ENCODE measurements around the gene ARL3.
A peak's percentile ranks its signal among the peaks of the same experiment; 100 is the strongest.
"Not testable (repeated sequence)": the region's sequence is repeated elsewhere in the genome, so short reads cannot be mapped to it uniquely, and the experiment has no call there.

The ARL3 gene

DNA sequence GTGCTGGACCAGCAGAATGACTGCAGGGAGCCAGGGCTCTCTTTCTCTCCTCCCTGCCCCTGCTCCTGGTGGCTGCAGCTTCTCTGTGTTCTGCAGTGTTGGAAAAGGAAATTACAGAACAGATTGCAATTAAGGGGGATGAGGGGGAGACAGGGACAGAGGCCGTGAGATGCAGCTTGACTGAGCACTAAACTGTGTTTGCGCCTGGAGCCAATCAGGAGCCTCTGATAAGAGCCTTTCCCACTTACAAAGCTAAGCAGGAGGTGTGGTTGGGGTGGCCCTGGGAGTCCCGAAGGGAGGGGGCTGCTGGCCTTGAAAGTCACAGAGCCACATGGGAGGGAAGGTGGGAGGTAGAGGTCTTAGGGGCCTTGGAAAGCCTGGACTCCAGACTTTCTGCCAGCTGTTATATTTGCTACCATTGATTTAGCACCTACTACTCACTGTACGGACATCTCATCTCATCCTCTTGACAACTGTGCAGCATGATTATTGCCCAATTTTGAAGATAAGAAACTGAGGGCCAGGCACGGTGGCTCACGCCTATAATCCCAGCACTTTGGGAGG lies 43.2 kb downstream of the ARL3 start:
- DNase-seq, result no peak

DNA sequence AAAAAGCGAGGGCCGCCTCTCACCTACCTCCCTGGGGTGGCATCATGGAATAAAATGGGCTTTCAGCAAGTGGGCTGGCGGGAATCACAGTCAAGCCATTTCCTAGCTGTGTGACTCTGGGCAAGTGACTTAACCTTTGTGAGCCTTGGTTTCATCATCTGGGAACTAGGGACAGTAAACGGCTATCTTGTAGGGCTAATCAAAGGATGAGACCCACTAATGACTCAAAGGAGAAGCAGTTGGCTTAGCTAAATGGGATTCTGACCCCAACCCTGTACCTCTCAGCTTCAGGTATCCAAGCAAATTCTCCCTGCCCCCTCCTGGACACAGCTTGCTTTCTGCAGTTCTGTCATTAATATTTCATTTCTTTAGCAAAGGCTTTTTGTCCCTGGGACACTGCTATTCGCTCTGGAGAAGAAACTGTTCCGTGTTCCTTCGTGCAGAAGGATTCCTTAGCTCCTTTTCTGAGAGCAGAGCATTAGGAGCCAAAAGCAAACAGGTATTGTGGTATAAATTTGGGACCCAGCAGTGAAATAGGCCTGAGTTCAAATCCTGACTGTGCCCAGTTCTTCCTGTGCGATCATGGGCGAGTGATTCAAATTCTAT lies 44.0 kb downstream of the ARL3 start:
- no peak for DNase-seq

DNA sequence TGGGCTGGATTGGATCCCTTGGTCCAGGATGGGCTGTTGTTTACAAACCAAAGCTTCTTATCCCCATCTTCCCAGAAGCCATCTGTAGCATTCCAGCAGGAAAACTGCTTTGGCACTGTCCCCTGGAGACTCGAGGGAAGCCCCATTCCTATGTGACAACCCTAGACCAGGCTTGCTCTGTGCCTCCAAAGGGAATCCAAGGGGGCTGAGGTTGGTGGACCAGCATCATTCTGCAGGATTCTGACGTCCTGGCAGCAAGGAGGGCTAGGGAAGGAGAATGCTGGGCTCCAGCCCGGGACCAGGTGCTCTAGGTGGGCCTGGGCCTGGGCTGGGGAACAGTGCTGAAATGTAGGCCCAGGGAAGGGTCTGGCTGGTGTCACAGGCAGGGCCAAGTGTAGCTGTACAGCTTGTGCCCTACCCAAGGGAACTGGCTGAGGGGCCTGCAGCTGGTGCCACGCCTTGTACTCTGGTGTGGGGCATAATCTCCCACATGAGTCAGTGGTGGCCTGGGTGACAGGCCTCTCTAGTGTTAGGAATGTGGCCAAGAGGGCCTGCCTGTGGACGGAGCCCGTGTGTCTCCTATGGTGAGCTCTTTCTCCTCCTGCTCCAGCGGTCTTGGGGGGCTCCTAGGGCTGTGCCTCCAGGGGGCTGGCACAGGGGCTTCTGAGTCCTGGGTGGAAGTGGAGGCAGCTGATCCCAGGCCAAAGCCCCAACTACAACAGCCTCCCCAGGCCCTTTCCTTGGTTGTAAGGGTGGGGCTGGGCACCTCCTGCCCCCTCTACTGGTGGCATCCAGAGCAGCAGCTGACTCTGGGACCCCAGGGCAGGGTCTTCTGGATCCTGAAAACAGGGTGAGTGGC lies 44.8 kb downstream of the ARL3 start:
- DNase-seq, result no peak

DNA sequence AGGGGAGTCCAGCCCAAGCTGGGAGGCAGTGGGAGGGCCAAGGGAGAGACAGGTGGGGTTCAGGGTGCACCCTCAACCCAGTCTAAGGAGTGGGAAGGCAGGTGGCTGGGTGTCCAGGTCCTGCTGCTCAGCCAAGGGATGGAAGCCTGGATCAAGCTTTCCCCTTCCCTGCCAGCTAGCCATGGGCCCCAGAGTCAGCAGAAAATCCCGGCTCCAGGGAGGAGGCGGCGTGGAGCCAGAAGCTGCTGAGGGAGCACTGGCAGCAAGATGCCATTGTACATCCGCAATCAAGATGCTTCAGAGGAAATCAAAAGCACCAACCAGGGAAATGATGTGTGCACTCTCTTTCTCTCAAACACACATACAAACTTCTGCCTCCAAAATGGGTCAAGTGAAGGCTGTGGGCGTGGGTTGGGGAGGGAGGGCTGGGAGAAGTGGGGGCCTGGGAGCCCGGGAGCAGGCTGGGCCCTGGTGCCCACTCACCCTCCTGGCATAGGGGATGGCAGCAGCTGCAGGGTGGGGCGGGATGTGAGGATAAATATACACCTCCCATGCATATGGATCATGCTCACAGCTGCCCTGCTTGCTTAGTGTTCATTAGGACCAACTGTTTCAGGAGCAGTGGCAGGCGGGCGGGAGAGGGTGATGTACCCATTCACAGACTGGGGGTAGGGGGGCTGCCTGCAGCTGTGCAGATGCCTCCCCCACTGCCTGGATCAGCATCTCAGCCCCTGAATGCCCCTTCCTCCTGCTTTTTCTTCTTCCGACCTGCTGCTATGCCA lies 45.7 kb downstream of the ARL3 start:
- no peak for DNase-seq

DNA sequence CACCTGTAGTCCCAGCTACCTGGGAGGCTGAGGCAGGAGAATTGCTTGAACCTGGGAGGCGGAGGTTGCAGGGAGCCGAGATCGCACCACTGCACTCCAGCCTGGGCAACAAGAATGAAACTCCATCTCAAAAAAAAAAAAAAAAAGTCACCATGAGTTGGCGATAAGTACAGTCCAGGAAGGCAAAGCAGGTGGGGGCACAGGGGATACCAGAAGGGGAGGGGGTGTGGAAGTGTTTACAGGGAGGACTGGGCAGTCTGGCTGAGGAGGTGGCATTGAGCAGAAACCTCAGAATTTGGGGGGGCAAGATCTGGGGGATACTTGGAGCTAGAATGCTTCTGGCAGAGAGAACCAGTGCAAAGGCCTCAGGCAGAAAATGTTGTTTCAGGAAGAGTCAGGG lies 46.8 kb downstream of the ARL3 start:
- not testable (repeated sequence) for DNase-seq

DNA sequence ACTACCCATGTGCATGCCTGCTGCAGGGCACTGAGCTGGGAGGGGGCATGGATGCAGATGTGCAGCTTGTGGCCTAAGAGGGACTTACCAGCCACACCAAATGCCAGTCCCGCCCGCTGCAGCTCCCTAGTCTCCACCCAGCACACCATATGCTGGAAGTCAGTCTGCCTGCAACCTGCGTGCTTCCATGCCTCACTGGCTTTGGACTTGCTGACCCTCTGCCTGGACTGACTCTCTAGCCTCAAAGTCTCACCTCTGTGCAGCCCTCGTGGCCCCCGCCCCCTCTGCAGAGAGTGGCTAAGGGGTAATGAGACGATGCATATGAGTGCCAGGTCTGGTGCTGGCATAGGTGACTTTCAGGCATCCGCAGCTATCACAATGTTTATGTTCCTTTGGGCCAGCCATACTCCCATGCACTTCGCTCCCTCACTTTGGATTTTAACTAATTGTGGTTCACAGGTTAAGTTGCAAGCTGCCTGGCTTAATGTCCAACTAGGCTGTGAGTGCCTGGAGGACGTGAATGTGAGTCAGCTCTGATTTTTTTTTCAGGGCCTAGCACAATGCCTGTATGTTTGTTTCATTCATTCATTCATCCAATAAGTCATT lies 48.2 kb downstream of the ARL3 start:
- DNase-seq, result no peak

DNA sequence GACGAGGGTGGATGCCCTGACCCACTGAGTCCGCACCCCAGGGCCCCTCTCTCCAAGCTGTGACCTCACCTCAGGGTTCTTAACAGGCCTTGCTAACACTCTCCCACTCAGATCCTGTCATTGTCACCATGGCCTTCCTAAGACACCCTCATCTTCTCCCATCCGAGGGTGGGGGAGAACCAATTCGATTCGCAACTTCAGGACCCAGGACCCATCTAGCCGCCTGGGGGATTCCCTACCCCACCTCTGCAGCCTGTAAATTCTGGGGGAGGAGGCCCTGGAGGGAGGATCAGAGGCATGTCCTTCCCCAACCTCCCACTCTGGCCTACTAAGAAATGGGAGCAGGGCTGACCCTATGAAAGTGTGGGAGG lies 52.6 kb downstream of the ARL3 start:
- no peak for DNase-seq

DNA sequence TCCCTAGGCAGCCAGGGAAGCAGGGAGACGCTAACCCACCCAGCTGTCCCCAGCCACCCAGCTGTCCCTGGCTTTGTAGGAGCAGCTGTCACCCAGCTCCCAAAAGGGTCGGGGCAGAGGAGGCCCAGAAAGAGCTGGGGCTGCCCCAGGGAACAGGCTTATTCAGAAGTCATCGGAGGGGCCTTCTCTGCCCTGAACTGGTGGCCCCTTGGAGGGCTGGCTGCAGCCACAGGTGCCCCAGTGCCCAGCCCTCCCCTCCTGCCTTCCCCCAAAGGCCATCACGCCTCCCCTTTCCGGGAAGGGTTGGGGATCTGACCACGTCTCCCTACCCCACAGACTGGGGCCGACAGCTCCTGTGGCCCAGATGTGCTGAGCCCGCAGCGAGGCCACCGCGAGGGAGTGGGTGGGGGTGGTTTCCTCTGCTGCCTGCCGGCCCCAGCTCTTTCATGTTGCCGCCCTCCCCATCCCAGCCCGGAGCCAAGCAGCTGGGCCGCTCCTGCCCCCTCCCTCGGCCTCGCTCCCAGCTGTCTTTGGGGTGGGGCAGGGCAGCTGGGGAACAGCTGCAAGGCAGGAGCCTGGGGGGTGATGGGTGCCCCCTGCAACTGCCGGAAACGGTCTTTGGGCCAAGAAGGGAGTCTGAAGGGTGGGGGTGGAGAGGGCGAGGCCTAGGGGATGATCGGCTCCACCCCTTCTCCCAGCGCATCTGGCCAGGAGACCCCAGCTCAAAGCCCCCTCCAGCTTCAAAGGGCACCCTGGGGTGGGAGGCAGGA lies 53.1 kb downstream of the ARL3 start:
- DNase-seq, result peak; percentile 72

DNA sequence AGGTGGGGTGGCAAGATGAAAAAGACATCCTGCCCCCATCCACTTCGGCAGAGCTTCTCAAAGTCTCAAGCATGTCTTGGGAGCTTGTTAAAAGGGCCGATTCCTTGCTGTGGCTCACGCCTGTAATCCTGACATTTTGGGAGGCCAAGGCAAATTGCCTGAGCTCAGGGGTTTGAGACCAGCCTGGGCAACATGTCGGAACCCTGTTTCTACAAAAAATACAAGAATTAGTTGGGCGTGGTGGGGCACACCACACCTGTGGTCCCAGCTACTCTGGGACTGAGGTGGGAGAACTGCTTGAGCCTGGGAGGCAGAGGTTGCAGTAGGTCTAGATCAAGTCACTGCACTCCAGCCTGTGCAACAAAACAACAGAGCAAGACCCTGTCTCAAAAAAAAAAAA lies 55.4 kb downstream of the ARL3 start:
- DNase-seq, result no peak

DNA sequence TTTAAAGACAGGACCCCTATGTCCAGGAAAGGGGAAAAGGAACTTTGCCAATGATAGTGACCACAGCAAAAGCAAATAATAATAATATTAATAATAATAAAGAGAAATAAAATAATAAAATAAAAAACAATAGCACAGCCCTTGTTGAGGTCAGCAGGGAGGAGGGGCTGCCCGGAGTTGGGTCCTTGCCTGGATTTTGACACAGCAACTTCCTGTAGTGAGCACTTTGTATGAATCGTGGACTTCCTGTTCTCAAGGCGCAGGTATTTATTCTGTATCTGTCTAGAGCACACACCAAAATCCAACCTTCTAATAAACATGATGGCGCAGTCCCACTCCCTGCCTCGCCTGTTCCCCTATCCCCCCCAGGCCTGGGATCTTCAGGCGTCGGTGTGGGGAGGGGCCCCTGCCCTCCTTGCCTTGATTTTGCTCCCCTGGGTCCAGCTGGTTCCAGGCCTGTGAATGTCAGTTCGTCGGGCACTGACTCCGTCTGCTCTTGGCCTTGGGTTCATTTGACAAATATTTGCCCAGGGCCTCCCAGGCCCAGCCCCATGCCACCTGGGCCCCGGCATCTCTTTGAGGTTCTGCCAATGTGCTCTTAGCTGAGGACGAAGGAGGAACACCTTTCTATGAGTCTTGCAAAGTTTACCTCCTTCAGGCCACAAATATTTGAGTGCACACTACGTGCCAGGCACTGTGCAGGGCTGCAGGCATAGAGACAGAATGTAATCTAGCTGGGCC lies 56.0 kb downstream of the ARL3 start:
- DNase-seq, result no peak

DNA sequence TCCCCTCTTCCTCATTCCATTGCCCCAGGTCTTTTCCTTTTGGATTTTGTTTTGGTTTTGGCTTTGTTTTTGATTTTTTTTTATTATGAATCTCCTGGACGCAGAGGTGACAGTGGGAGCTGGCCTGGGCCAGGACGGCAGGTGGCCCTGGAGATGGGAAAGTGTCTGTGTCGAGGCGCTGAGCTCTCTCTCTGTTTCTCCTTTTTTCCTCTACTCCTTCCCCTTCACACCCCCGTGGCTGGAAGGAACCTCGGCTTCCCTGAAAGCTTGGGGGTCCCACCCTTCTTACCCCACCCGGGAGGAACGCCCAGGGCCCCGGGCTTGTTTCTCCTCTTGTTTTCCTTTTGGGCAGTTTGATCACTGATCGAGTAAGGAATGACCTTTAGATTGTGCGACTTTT lies 56.7 kb downstream of the ARL3 start:
- no peak for DNase-seq

DNA sequence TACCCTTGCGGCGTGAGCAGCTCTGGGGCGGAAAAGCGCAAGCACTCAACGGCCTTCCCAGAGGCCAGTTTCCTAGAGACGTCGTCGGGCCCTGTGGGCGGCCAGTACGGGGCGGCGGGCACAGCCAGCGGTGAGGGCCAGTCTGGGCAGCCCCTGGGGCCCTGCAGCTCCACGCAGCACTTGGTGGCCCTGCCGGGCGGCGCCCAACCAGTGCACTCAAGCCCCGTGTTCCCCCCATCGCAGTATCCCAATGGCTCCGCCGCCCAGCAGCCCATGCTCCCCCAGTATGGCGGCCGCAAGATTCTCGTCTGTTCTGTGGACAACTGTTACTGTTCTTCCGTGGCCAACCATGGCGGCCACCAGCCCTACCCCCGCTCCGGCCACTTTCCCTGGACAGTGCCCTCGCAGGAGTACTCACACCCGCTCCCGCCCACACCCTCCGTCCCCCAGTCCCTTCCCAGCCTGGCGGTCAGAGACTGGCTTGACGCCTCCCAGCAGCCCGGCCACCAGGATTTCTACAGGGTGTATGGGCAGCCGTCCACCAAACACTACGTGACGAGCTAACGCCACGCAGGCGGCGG lies 57.3 kb downstream of the ARL3 start:
- DNase-seq, result no peak

DNA sequence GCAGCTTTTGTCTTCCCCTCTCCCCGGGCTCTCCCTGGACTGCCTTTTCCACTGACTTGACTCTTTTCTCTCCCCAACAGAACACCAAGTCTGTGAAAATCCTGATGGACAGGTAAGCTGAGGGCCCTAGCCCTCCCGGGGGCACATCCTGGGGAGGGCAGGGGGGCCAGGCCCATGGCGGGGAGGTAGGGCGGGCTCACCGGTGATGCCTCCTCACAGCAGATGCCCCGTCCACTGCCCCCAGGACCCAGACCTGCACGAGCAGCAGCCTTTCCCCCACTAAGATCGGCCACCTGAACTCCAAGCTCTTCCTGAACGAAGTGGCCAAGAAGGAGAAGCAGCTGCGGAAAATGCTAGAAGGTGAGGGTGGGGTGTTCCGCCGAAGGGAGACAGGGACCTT lies 58.2 kb downstream of the ARL3 start:
- no peak for DNase-seq

DNA sequence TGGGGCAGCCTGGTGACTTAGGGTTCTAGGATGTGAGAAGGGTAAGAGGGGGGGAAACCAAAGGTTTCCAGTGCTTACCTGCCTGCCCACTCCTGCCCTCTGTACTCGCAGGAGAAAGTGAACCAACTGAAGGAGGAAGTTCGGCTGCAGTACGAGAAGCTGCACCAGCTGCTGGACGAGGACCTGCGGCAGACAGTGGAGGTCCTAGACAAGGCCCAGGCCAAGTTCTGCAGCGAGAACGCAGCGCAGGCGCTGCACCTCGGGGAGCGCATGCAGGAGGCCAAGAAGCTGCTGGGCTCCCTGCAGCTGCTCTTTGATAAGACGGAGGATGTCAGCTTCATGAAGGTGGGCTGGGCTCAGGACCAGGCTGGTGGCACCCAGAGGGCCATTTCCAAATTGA lies 59.2 kb downstream of the ARL3 start:
- DNase-seq, result no peak

DNA sequence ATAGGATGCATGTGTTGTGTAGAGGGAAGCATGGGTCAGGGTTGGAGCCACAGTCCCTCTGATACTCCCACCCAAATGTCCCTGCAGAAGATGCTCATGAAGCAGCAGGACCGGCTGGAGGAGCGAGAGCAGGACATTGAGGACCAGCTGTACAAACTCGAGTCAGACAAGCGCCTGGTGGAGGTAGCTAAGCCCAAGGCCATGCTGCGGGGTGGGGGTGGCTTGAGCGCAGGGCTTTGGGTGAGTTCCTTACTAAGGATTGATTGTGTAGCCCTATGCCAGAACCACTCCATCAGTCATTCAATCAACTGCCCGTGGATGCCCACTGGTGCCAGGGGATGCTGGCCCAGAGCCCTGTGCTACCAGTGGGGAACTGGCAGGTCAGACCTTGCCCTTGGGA lies 59.6 kb downstream of the ARL3 start:
- no peak for DNase-seq

DNA sequence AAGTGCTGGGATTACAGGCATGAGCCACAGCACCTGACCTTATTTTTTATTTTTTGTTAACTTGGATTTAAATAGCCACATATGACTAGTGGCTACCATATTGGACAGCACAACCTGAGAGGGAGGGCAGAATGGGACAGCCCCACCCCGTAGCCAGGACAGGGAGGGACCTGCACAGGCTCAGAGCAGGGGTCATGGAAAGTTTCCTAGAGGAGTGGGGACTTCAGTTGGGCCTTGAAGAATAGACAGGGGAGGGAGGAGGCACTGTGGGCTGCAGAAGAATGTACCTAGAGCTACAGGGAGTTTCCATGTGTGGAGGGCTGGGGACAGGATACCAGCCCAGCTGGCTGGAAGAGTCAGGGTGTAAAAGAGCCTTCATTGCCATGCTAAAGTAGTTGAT lies 61.1 kb downstream of the ARL3 start:
- no peak for DNase-seq

DNA sequence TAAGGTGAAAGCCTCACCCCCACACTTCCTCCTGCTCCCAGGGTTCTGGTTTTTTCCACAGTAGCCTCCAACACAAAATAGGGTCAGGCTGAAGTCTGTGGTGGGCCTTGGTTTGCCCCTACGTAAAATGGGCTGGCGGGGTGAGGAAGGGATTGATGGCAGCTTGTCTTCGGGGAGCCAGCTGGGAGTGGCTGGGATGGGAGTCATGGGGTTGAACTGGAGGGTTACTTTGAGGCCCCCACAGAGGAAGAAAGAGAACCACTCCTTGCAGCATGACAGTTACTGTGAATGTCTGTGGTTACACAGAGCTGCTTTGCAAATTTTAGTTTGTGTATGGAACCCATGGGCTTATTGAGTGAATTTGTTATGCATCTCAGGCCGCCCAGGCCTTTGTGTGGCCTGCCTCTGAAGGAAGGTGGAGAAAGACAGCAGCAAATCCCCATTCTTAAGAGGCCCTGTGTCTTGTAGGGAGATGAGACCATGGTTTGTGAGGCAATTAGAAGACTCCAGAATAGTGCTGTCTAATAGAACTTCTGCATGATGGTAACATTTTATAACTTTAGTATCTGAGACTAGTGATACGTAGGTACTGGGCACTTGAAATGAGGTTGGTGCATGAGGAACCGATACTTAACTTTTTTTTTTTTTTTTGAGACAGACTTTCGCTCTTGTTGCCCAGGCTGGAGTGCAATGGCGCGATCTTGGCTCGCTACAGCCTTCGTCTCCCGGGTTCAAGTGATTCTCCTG lies 61.9 kb downstream of the ARL3 start:
- no peak for DNase-seq

DNA sequence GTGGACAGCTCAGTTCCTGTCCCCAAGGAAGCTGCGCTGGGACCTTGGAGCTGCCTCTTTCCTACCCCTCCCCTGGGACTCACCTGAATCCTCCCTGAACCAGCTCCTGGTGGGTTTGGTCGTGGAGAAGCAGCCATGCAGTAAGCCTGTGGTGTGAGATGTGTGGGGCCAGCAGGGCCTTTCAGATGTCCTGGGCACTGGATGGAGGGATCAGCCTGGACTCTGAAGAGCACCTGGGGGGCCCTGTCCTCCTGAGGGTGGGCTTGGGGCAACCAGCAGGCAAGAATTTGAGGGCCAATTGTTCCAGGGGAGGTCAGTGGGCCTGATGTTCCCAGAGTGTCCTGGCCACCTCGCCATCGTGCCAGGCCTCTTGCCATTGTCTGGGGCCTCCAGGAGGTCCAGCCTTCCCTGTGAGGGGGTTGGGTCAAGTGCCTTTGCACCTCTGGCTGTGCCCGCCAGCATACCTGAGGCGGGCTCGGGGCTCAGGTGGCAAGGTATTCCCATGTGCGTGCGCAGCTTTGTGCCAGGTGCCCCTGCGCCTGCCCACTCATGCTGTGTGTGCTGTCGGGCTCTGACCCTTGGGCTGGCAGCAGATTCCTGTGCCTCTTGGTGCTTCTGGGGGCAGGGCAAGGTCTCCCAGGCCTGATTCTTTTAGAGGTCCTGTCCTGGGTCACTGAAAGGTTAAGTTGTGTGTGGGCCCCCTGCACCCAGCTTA lies 62.6 kb downstream of the ARL3 start:
- no peak for DNase-seq

DNA sequence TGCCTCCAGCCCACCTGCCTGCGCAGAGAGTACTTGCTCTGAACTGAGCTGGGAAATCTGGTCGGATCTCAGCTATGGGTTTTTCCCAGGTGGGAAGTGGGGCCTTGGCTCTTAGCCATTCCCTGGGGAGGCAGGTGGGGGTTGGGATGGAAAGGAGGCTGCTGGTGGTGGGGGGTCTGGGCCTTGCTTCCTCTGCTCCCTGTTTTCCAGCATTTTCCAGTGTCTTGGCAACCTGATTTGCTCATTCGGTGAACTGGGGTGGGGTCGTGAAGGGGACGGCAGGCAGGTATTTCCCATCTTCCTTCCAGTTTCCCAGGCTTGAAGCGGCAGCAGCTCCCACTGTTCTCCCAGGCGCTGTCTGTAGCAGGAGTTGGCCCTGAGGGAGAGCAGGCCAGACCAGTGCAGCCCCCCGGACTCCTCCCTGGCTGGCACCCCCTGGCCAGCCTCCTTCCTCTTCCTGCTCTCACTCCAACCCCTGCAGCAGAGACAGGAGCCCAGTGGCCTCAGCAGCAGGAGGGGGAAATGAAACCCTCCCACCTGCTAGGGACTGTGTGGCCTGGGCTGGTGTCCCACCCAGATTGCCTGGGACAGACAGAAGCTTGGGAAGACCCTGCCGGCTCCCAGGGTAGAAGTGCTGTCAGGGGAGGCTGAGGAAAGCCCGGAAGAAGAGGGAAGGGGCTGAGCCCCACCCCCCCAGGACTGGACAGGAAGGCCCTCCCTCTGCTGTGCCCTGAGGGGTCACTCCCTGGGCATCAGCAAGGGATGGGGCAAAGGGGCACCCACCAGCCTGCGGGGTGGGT lies 63.3 kb downstream of the ARL3 start:
- no peak for DNase-seq

Data from fibroblast of skin of abdomen (primary cell).